Smooth muscle cell of the brain vasculature (primary cell): Measurements from ENCODE around the gene HIGD2A.

ENCODE experiments used
- DNase-seq: peaks from one replicate; pipeline ENCODE4 v3.0.0-alpha.2; 2012; ENCODE audit warnings: low read depth, low spot score

The HIGD2A gene, protein sequence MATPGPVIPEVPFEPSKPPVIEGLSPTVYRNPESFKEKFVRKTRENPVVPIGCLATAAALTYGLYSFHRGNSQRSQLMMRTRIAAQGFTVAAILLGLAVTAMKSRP

DNA sequence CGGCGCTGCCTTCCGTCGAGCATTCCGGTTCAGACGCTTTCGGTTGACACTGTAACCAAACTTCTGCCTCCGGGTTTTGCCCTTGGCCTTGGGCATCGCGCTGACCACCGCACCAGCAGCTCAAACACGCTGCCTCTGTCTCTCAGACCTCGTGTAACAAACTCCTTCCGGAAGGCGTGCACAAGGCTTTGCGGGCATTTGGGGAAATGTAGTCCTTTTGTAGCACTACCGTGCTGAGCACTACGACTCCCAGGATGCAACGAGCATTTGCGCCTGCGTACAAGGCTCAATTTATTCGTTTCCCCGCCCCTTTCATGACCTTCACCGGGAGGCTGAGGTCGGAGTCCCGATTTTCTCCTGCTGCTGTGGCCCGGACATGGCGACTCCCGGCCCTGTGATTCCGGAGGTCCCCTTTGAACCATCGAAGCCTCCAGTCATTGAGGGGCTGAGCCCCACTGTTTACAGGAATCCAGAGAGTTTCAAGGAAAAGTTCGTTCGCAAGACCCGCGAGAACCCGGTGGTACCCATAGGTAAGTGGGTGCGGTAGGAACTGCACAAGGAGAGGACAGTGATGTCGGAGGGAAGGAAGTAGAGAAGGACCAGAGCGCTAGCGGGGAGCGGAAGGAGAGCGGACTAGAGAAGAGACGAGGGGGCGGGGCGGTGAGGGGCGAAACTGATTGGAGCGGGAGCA is at the start of gene HIGD2A, which contains the start of gene NOP16:
TSS of gene HIGD2A (plus strand) at position 308 of the 691 bp plus-strand sequence. CDS start at position 377, 69 bp downstream.
TSS of gene NOP16 (minus strand) at position 155 of the 691 bp plus-strand sequence. CDS start at position 96, 59 bp downstream.
- DNase-seq, result peak; percentile 98

DNA sequence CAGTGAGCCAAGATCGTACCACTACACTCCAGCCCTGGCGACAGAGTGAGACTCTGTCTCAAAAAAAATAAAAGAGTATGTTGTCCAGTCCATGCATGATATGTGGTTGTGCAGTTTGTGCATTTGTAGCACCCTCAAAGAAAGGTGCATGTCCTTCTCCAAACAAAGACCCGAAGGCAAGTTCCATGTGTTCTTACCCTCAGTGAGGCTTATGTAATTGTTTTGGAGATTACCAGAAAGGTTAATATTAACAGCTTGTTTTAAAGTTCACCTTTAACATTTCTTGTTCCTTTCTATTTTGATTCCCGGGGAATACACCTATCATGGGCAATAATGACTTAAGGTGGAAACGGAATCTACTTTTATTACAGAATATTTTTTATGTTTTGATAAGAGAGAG is 49.2 kb upstream of the HIGD2A start:
- DNase-seq, result no peak

DNA sequence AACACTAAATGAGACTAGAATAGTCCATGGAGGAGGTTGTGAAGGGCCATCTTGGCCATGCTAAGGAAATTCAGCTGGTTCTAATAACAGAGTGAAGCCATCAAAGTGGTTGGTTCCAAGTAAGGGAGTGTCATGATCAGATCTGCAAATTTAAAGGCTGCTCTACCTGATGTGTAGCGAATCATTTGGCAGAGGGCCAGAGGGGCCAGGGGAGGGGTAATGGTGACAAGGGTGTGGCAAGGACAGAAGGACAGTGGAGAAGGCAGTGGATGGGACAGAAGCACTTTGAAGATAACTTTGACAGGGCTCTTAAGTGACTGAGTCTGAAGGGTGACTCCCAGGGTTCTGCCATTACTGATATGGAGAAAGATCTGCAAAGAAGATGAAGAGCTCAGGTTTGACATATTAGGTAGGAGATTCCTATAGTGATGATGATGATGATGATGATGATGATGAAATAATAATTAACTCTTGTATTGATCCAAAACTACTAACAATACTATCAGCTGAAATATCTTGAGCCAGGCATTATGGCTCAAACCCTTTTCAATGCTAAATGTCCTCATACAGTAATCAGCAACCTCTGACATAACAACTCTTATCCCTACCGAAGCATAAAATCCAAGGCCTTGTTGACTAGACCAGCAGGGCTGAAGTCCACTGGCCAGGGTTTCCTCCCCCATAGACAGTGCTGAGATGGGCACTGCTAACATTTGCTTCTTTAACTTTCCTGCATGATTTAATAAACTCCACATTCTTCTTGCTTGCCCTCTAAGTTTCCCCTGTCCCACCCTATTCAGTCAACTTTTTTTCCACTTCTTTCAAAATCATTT is 47.0 kb upstream of the HIGD2A start:
- no peak for DNase-seq

DNA sequence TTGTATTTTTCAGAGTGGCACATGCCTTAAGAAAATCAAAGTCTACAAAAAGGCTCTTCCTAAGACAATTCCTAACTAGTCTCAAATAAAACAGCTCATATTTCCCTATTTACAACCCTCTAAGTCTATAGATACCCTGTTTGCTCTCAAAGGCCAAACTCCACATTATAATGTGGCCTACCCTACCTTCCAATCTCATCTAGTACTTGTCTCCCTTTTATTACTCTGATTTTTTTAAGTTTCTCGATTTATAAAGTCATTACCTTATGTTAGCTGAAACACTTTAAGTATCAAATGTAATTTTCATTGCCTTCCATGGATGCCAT is 46.4 kb upstream of the HIGD2A start:
- no peak for DNase-seq

DNA sequence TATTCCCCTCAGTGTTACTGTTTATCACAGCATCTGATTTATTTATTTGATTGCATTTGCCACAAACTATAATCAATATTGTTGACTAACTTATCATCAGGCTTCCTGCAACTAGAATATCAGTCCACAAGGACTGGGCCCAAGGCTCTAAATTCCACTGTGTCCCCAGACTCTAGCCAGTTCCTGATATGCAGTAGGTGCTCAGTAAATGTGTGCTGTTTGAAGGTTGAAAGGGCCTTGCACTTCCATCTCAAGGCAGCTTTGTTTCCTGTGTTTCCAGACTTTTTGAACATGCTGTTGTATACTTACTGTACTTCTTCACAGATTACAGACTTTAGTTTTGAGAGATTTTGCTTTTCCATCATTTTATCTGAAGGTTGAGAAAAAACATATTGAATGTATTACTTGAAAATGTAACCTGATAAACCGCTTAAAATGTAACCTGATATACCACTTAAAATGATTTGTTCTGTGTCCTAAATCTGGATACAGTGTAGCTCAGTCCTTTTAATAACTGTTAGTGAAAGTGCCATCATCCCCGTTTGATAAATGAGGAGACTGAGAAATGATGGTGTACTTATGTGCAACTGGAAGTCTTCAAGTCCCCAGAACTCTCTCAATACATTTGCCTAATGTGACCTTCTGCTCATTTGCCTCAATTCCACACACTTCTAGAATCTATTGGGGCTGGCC is 45.6 kb upstream of the HIGD2A start:
- DNase-seq, result no peak

DNA sequence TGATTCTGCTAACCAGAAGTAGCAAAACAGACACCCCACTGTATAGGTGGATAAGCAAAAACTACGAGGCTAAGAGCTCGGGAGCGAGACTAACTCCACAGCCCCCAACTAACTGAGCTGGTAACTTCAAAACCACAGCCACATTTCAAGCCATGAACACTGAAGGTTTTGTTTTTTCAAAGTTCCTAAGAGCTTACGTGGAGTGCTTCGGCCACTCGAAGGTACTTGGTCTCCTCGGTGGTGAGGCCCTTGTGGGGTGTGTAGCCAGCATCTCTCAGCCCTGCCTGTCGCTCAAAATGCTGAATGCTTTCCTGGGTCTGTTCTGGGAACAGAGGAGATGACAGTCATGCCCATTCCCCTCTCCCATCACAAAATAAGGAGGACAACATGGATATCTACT is 38.1 kb upstream of the HIGD2A start:
- DNase-seq, result no peak

DNA sequence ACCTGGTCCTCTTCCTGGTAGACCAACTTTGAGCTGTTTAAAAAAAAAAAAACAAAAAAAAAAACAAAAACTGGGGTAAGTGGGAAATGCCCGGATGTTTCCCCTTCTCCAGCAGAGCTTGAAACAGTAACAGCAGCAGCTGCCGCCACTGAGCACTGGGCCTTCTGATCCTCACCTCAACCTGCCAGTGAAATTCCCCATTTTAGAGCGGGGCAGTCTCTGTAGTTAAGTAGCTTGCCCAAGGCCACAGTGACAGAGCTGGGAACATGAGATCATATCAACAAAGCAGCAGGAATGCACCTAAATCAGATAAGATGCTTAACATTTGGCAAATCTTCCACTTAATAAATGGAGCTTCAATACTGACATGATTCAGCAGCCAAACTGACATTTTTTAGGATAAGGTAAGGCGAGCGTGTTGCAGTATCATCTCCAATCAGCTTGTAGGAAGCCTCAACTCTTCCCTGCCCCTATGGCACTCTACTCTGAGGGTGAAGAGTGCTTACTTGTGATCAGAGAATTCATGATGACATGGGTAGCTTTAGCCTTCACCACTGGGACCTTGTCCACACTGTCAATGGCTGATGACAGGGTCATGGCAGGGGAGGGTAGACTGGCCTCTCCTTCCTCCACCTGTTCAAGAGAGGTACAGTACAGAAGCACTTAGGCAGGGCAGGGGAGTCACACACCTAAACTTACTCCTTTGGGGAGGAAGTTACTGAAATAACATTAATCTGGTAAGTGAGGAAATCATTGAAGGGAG is 36.3 kb upstream of the HIGD2A start:
- no peak for DNase-seq

DNA sequence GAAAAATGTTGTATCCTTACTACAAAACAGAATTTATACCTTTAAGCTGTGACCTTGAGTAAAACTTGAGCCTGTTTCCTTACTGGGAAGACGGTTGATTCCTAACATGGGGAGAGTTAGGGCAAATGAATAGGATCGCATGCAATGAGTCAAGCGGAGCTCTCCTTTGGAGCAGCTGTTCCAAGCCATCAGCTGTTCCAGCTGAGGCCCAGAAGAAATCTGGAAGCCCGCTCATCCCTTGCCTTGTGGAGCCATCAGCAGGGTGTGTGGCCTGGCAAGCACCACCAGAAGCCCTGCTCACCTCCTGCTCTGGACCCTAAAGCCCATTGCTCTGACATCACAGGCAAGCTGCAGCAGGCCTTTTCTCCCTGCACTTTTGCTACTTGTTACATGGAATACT is 35.0 kb upstream of the HIGD2A start:
- DNase-seq, result no peak

DNA sequence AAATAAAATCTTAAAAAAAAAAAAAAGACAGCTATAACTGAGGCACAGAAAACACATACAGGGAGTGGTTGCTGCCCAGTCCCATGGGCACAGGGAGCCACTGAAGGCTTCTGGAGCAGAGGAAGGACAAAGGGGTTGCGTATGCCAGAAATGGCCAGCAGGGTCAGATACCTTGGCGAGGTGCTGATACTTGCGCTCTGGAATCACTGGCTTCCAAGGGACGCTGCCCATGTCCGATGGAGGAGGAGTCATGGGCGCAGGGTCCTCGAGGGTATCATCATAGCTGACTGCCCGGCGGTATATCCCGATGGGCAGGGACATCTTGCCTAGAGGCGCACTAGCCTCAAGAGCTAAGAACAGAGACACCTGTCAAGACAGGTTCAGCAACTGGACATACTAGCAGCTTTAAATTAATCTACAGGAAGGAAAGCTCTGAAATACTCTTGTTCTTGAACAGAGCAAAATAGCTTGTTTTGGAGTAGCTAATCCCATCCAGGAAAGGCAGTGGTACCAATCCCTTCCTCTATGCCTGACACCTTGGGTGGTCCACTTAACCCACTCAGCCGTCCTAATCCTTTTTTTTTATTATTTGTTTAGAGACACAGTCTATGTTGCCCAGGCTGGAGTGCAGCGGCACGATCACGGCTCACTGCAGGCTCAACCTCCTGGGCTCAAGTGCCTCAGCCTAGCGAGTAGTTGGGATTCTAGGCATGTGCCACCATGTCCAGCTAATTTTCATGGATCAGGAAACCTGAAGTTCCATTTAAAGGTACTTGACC is 33.0 kb upstream of the HIGD2A start:
- no peak for DNase-seq

DNA sequence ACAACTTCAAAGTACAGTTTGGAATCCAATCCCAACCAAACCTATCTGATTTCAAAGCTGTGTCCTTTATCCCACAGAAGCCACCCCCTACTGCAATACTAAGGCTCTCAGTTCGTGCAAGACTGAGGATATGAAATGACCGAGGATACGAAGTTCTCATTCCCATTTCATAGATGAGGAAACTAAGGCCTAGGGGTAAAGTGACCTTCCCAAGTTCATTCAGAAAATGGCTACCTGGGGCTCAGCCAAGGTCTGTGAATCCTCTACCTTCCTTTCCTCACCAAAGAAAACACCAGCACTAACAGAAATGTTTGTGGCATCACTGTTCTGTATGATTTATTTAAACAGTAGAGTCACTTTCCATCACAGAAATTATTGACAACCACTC is 32.4 kb upstream of the HIGD2A start:
- no peak for DNase-seq

DNA sequence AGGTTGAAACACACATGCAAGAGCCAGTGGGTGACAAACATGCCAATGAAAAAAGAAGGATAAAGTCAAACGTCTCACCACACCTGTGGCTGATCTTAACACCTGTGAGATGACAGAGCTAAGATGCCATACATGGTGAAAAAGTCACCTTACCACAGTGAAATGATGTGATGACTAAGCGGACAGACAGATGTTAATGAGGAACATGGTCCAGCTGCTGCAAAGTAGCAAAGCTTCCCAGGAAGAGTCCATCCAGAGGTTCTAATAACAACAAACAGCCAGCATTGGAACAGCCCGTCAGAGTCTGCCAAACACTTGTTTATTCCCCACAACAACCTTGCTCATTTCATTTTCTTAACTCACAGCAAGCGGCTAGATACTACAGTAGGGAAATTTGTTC is 28.9 kb upstream of the HIGD2A start:
- no peak for DNase-seq

DNA sequence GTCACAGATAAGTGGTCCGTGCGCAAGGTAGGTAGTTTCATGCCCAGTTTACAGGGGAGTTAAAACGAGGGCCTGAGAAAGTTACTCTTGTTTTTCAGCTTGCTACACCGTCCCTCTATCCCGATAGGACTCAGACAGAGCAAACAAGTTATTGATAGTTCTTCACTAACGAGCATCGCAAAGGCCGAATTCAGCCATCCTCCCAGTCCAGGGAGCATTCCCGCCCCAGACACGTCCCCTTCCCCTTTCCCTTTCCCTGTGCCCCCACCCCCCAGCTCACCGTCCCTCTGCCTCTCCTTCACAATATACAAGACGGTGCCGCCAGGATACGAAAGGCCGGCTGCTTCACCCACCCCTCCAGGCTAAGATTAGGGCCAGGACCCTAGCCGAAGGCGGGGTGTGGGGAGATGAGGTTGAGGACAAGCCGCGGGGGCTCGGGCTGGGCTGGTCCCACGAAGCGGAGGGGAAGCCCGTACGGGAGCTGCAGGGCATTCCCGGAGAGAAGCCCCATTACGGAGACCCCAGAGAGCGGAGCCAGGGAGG is 27.6 kb upstream of the HIGD2A start:
- DNase-seq, result no peak

DNA sequence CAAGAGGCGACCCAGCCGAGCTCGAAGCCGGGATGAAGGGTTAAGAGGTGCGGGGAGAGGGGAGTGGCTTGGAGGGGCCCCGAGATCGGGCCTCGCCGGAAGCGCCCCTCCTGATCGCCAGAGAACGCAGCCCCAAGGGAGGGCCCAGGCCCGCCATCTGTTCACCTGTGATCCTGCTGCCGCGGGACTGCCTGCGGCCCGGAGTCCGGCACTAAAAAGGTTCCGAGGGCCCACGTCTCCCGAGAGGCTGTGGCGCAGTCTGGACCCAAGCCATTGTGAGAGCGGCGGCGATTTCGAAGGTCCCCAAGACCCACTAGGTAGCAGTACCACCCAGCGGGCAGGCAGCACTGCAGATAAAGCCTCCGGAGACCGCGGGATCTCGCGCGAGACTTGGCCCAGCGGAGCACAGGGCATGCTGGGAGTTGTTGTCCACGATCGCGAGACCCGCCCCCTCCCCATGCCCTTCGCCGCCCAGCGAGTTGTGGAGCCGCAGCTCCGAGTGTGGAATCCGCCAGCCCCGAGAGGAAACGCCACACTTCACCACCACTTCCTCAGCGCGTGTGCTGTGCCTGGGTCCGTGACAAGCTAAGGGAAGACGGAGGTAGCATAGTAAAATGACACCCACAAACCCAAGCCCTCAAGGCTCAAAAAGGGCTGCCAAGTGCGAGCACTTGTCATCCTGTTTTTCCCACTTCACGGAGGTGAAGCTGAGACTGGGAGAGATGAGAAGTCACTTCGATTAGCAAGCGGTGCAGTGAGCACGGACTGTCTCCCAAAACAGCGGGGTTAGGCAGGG is 26.9 kb upstream of the HIGD2A start, which contains the start of gene KIAA1191:
TSS of gene KIAA1191 (minus strand) at position 328 of the 796 bp plus-strand sequence. CDS start 2,256 bp downstream, outside the sequence.
- DNase-seq, result peak; percentile 56

DNA sequence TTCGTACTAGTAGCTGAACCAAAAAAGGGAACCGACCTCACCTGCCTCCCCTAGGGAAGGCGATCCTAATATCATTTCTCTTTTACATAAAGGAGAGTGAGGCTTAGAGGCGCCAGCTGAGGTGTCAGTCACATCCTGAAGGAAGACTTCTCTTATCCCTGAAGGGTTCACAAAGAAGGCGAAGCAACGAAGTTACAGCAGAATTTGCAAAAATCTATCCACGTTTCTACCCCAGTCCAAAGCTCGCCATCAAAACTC is 26.4 kb upstream of the HIGD2A start:
- no peak for DNase-seq

DNA sequence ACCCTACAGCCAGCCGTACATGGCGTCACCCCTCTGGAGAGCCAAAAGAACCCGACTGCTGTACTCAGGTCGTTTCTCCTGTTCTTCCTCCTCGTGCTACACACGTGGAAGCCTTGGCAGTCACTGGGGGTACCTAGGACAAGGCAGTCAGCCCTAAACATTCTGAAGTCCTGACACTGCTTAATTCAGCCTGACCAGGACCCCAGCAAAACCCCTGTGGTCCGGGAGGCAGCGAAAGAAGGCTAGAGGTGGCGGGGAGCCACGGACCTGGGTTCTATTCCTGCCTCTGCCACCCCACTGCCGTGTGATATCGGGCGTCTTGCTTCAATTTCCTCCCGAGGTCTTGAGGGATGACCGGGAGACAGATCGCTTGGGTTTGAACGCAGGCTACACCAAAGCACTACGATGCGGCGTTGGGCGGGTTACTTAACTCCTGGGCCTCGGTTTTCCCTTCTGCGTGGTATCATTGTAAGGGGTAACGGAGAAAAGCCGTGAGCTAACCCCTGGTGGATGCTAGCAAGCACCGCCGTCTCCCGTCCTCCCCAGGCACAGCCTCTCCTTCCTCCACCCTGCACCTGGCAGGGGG is 23.7 kb upstream of the HIGD2A start:
- no peak for DNase-seq

DNA sequence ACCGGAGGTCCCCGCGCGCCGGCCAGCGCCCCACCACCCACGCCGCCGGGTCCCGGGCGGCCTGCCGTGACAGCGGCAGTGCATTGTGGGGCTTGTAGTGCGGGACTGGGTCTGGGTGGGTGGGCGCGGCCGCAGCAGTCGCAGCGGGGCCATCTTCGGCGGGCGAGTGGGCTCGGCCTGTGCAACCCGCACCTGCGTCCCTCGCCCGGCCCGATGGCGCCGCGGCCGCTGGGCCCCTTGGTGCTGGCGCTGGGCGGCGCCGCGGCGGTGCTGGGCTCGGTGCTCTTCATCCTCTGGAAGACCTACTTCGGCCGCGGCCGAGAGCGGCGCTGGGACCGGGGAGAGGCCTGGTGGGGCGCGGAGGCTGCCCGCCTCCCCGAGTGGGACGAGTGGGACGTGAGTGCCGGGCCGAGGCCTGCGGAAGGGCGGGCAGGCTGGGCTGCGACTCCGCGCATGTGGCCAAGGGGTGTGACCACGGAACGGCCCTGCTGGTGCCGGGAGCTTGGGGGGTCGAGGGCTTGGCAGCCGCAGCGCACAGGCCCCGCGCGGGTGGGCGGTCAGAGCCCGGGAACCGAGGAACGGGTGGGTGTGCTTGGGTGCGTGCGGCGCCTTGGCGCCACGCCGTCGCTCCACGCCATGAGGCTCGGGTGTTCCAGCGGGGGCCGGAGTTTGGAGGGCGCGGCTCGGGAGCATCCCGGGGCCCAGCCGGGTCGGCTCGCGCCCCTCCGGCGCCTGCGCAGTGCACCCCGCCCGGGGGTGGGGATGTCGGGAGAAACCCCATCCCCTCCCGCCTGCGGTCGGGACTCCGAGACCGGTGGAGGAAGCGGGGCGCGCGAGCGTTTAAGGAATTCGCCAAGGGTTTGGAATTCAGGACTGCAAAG is 23.0 kb upstream of the HIGD2A start, which contains the start of gene ARL10:
TSS of gene ARL10 (plus strand) at position 137 of the 881 bp plus-strand sequence. CDS start at position 214, 77 bp downstream.
- DNase-seq, result no peak

DNA sequence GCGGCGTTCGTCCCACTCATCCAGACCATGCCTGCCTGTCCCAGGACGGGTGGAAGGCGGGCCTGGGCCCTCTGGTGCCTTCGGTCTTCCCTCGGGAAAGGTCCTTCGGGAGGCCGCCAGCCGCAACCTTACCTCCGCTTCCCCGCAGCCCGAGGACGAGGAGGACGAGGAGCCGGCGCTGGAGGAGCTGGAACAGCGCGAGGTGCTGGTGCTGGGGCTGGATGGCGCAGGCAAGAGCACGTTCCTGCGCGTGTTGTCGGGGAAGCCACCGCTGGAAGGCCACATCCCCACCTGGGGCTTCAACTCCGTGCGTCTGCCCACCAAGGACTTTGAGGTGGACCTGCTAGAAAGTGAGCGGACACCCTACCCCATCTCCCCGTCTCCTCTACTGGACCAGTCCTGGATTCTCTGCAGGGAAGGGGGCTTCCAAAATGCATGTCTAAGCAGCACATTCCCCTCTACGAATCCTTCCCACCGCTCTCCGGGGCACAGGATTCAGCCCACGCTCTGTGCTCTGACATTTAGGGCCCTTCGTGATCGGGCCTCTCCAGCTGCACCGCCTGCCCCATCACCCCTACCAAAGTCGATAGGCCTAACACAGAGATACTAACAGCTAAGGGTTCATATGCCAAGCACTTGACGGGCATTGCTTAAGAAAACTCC is 22.2 kb upstream of the HIGD2A start:
- DNase-seq, result no peak

DNA sequence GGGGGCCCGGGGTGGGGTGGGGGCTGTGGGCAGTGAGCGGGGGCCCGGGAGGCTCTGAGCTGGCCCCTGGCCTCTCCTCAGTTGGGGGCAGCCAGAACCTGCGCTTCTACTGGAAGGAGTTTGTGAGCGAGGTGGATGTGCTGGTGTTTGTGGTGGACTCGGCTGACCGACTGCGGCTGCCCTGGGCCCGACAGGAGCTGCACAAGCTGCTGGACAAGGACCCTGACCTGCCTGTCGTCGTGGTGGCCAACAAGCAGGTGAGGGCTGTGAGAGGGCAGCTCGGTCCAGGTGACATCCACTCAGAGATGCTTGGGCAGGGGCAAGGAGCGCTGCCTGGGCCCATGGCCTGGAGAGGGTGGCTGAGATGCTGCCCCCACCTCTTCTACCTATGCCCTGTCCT is 19.8 kb upstream of the HIGD2A start:
- no peak for DNase-seq
